ENCODE results near the gene TECR.

The TECR gene

GRCh38 chr19:14510311-14511228 is 18.8 kb upstream of the TECR start:
- peak; percentile 77 for DNase-seq (ENCODE audit: low read depth)

GRCh38 chr19:14511229-14511593 is 18.2 kb upstream of the TECR start:
- DNase-seq (ENCODE audit: low read depth) = no peak

DNA sequence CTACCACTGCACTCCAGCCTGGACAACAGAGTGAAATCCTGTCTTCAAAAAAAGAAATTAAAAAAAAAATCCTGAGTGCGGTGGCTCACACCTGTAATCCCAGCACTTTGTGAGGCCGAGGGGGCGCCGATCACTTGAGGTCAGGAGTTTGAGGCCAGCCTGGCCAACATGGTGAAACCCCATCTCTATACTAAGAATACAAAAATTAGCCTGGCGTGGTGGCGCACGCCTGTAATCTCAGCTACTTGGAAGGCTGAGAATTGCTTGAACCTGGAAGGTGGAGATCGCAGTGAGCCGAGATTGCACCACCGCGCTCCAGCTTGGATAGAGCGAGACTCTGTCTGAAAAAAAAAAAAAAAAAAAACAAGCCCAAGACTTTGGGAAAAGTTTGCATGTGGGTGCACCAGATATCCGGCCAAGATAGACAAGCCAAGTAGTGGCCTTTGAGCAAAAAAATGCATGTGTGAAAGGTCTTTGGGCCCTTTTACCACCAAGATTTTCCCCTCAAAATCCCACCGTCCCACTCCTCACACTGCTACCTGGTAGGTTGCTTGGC is 16.9 kb upstream of the TECR start:
- DNase-seq (ENCODE audit: low read depth) = no peak

- no peak for DNase-seq (ENCODE audit: low read depth)
Observed at GRCh38 chr19:14514215-14514863, 15.1 kb upstream of the TECR start.

DNA sequence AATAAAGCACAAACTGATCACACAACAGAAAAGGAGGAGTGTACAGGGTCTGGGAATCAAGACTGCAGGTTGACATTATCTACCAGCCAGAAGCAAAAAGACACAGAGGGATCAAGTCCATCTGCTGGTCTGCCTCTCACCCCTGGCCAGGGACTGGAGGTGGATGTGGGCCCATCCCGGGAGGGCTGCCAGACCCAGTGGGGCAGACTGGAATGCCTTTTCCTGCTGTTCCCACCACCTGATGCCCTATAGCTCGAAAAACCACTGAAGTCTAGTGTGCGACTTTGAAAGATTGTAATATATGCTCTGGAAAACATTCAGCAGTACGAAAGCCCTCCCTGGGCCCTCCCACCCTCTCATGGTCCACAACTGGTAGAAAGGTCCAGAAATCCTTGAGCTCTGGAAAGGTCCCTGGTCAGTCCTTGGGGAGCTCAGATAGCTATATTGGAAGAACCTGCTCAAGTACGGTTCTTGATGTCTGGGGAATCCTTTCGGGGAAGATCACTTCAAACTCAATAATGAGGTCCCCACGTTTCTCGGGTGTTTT is 13.8 kb upstream of the TECR start:
- no peak for DNase-seq (ENCODE audit: low read depth)

- DNase-seq (ENCODE audit: low read depth) = no peak
Observed at GRCh38 chr19:14516048-14516534, 13.3 kb upstream of the TECR start.

DNA sequence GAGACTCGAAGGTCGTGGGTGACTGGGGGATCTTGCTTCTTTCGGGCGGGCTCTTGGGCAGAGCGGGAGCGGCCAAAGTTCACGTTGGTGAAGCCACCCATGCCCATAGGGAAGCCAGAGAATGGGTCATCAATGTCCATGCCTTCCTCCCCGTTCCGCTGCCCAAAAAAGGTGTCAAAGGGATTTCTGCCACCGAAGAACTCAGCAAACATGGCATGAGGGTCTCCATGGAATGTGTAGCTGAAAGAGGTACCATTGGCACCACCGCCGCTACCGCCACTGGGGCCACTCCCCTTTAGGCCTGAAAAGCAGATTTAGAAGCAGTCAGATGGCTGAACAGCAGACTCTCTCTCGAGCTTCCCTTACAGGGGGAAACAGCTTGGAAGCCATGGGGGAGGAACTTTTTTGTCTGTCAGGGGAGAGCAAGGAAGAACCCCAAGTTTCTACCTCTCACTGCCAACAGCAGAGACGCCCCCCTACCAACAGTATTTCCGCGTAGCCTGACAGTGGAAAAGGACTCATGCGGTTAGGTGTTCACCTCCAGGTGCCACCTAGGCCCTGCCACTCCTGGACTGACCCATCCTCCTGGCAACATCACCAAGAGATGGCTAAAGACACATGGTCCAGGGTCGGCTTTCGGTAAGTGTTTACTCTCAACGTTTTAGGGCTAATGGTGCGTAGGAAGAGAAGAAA is 12.5 kb upstream of the TECR start:
- no peak for DNase-seq (ENCODE audit: low read depth)

DNA sequence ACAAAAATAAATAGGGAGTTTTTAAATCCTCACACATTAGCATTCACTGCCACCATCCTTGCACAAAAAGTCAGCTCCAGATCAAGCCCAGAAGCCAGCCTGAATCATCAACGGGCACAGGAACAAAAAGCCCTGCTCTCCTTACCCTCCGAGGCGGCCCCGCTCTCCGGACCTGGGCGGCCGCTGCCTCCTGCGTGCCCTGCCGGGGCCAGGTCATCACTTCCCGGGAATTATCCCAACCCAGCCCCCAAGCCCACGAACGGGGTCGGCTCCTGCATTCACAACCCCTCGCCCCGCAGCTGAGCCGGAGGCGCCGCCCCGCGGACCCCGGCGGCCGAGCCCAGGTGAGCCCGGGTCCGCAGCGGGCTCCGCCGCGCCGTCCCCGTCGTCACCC is 12.0 kb upstream of the TECR start:
- DNase-seq (ENCODE audit: low read depth) = no peak

DNA sequence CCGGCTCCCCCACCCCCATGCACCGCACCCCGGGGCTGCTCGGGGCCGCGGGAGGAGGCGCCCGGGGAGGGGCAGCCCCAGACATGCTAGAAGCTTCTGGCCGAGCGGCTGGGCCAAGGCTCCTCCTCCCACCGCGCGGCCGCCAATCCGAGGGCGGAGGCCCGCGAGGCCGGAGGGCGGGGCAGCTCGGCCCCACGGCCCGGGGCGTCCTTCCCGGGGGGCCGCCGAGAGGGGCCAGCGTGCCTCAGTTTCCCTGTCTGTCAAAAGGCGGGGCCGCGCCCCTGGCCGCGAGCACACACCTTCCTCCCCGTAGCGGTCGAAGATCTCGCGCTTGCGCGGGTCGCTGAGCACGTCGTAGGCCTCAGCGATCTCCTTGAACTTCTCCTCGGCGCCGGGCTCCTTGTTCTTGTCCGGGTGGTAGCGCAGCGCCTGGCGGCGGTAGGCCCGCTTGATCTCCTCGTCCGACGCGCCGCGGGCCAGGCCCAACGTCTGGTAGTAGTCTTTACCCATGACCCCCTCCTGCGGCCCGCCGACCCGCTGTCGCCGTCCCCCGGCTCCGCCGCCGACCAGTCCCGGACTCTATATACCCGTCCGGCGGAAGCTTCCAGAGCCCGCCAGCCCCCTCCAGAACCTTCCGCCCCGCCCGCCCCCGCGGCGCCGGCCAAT is 11.4 kb upstream of the TECR start, which contains the start of gene DNAJB1:
Gene DNAJB1, minus strand, starts transcription at position 558 of the 666 bp plus-strand sequence. Its CDS starts 48 bp downstream, at position 510.
- DNase-seq (ENCODE audit: low read depth) = no peak

DNA sequence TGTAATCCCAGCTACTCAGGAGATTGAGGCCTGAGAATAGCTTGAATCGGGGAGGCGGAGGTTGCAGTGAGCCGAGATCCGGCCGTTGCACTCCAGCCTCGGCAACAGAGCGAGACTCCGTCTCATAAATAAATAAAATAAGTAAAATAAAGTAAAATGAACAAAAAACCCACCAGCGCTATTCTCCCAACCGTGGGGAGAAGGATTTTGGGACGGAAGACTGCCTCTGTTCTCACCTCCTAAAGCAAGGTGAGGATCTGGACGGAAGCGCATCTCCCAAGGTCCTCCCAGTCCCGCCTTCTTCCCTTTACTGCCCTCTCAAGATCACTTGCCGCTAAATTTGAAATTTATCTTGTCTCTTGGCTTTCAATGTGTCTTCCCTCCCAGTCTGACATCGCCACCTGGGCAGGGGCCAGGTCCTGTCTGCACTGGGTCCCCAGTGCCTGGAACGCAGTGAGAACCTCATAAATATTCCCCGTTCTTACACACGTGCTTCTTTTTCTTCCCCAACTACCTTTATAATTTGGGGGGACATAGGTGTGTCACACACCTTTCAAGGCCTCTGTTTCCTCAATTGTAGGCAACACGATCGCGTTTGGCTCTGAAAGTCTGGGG is 10.0 kb upstream of the TECR start:
- DNase-seq (ENCODE audit: low read depth) = no peak

GRCh38 chr19:14519860-14520407 is 9.5 kb upstream of the TECR start:
- peak; percentile 70 for DNase-seq (ENCODE audit: low read depth)

DNA sequence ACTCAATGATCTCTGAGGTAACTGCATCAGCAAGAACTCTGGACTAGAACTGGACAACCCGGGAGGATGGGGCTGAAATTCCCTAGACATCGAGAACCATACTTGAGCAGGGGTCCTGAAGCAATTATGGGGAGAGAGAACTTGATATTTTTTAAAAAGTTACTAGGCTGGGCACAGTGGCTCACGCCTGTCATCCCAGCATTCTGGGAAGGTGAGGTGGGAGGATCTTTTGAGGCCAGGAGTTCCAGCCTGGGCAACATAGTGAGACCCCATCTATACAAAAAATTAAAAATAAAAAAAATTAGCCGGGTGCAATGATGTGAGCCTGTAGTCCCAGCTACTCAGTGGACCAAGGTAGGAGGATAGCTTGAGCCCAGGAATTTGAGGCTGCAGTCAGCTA is 8.9 kb upstream of the TECR start:
- DNase-seq (ENCODE audit: low read depth) = no peak

DNA sequence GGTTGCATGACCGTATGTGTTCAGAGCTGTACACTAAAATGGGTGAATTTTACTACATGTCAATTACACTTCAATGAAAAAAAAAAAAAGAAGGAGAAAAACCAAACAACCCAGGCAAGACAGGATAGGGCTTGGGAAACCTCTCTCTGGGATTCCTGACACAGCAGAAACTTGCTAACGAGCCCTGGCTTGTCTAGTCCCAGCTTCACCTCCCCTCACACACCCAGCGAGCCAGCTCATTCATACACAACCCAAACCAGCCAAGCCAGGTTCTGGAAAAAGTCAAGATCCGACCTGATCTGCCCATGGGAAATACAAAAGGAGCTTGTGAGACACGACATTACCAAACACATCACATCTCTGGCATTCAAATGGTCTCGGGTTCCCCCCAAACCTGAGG is 3.7 kb upstream of the TECR start:
- no peak for DNase-seq (ENCODE audit: low read depth)

DNA sequence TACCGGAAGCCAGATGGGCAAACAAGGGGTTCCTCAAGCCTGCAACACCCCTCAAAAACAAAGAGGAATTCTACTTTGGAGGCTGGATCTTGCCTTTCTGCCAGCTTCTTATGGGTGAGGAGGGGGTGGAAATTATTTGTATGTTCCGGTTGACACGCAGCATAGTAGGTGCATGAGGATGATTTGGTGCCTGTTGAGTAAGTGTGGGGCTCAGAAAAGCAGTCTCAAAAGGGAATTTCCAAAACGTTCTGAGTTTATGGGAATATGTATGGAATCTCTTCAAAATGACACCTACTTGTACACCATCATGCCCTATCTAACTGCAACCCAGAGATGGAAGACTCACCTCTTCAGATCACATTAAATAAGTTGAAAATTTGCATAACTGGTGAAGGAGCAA is 3.0 kb upstream of the TECR start:
- no peak for DNase-seq (ENCODE audit: low read depth)

- DNase-seq (ENCODE audit: low read depth) = no peak
Observed at GRCh38 chr19:14528419-14529253, 758 bp upstream of the TECR start.

- no peak for DNase-seq (ENCODE audit: low read depth)
Observed at GRCh38 chr19:14530005-14530348, 583 bp downstream of the TECR start.

DNA sequence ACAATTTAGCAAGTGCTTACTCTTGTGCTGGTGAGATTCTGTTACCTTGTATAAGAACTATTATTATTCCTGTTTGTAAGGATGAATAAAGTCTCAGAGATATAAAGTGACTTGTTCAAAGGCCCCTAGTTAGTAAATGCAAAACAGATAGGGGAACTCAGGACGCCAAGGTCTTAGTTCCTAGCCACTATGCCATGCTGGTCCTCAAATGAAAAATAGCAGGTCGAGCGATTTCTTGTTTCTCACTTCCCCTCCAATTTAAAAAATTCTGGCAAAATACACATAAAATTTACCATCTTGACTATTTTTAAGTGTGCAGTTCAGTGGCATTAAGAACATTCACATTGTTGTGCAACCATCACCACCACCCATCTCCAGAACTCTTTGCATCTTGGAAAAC is 1.1 kb downstream of the TECR start:
- no peak for DNase-seq (ENCODE audit: low read depth)

- DNase-seq (ENCODE audit: low read depth) = no peak
Observed at GRCh38 chr19:14533450-14533849, 4.1 kb downstream of the TECR start.

GRCh38 chr19:14536926-14537692 is 7.7 kb downstream of the TECR start:
- DNase-seq (ENCODE audit: low read depth) = no peak

All from HS-5 (cell line).